Epidermal melanocyte (primary cell): ENCODE measurements around the gene RFPL2.
A peak's percentile ranks its signal among the peaks of the same experiment; 100 is the strongest.
"Not testable (repeated sequence)": the region's sequence is repeated elsewhere in the genome, so short reads cannot be mapped to it uniquely, and the experiment has no call there.

Experiments used
- DNase-seq: peaks from one replicate; pipeline ENCODE4 v3.0.0; 2011; ENCODE audit warnings: low spot score; ENCODE audit not compliant: insufficient read length

The RFPL2 gene

DNA sequence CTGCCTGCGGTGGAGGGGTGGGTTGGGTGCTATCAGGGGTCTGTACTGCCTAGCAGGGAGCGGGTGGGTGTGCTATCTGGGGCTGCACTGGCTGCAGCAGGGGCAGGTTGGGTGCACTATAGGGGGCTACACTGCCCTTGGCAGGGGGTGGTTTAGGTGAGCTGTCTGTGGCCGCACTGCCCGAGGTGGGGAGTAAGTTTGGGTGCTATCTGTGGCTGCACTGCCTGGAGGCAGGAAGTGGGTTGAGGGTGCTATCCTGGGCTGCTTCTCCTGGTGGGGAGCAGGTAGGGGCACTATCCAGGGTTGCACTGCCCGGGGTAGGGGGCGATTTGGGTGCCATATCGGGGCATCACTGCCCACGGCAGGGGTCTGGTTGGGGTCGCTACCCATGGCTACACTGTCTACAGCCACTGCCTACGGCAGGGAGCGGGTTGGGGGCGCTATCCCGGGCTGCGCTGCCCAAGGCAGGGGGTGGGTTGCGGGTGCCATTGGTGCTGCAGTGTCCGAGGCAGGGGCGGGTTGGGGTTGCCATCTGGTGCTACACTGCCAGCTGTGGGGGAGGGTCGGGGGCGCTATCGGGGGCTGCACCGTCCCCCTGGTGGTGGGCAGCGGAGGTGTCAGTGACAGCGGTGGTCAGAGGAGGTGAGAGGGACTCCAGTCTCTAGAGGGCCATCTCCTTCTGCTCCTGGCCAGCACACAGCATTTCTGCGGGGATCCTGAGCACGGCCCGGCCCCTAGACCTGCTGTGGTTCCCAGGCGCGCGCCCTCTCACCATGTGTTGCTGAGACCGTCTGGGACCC lies 1.3 kb upstream of the RFPL2 start:
- DNase-seq, result no peak

DNA sequence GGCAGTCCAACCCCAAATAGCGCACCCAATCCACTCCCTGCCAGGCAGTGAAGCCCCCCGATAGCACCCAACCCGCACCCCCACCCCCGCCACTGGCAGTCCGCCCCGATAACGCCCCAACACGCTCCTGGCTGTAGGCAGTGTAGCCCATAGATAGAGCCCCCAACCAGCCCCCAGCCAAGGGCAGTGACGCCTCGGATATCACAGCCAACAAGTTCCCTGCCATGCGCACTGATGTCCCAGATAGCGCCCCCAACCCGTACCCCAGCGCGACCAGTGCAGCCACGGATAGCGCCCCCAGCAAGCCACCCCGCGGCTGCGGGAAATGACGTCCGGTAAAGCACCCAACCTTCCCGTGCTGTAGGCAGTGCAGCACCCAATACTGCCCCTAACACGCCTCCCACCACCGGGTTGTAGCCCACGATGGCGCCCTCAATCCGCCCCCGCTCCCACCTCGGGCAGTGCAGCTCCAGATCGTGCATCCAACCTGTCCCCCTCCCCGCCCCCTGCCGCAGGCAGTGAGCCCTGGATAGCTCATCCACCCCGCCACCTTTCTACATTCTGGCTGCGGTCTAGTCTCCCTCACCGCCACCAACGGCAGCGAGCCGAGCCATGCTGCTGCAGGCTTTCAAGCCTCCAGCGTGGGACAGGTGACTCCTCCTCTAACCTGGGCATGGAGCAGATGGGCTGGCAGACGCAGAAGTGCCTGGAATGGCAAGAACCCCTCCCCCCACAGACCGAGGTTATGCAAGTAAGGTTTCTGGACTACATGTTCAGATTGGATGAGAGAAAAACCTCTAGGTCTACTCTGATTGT lies 625 bp downstream of the RFPL2 start:
- DNase-seq, result no peak

DNA sequence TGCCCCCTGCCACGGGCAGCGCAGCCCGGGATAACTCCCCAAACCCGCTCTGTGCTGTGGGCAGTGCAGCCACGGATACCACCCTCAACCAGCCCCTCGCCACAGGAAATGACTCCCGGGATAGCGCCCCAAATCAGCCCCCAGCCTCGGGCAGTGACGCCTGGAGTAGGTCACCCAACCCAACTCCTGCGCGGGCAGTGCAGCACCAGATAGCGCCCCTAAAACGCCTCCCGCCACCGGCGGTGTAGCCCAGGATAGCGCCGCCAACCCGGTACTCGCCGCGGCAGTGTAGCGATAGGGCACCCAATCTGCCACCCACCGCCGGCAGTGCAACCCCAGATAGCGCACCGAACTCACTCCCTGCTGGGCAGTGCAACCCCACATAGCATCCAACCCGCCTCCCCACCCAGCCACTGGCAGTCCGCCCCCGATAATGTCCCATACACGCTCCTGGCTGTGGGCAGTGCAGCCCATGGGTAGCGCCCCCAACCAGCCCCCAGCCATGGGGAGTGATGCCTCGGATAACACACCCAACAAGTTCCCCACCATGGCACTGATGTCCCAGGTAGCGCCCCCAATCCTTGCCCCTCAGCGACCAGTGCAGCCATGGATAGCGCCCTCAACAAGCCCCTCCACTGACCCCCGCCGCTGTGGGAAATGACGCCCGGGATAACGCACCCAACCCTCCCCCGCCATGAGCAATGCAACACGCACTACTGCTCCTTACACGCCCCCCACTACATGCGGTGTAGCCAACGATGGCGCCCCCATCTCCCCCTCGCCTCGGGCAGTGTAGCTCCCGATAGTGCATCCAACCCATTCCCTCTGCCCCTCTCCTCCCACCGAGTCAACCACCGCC lies 1.5 kb downstream of the RFPL2 start:
- DNase-seq, result no peak

DNA sequence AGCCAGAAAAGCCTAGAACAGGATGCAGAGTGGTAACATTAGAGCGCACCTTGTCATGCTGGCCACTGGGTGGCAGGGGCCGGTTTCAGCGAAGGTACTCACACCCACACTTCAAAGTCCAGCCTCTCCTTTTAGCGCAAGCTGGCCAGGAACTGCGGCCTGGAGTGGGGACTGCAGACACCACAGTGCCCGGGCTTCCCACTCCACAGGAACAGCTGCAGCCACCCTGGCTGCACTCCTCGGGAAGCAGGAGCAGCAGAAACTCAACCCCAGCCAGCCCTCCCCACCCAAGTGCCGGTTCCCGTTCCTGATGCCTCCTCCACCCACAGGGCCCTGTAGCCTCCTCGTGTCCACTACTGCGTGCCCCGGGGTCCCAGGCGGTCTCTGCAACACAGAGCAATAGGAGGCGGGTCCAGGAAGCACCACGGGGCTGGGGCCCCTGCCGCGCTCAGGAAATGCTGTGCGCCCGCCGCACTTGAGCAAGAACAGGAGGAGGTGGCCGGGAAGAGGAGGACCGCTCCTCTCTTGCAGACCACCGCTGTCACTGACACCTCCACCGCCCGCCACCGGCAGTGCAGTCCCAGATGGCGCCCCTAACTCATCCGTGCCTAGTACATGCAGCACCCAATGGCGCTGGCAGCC lies 2.2 kb downstream of the RFPL2 start:
- peak; percentile 45 for DNase-seq

DNA sequence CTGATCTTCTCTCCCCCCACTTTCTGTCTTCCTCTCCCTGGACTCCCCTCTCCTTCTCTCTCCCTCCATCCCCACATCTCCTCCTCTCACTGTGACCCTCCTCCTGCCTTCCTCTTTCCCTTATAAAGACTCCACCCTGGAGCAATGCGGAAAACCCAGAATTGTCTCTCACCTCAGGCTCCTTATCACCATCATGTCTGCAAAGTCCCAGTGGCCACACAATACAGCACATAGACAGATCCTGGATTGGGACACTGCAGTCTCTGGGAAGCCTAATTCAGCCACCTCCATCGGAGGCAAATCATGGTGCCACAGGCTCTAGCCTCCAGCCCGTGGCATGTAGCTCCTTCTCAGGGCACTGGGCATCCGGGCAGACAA lies 2.7 kb downstream of the RFPL2 start:
- DNase-seq, result no peak

DNA sequence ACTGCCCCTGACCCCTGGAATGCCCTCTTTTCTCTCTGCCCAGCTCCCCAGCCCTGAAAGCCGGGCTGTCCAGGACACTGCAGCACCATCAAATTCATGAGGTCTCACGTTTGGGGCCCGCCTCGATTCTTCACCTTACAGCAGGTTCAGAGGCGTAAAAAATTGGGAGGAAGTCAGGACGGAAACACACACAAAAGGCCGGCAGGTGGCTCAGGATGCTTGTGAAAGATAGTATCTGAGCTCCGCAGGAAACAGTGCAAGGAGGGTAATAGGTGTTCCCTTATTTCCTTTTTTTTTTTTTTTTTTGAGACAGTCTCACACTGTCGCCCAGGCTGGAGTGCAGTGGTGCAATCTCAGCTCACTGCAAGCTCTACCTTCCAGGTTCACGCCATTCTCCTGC lies 4.1 kb downstream of the RFPL2 start:
- no peak for DNase-seq

DNA sequence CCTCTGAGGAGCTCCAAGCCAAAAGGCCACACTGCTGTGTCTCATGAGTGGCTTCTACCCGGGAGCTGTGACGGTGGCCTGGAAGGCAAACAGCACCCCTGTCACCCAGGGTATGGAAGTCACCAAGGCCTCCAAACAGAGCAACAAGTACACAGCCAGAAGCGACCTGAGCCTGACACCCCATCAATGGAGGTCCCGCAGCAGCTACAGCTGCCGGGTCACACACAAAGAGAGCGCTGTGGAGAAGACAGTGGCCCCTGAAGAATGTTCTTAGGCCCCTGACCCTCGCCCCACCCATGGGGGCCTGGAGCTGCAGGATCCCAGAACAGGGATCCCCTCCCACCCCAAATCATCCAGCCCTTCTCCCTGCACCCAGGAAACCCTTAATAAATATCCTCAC lies 4.9 kb downstream of the RFPL2 start:
- no peak for DNase-seq

DNA sequence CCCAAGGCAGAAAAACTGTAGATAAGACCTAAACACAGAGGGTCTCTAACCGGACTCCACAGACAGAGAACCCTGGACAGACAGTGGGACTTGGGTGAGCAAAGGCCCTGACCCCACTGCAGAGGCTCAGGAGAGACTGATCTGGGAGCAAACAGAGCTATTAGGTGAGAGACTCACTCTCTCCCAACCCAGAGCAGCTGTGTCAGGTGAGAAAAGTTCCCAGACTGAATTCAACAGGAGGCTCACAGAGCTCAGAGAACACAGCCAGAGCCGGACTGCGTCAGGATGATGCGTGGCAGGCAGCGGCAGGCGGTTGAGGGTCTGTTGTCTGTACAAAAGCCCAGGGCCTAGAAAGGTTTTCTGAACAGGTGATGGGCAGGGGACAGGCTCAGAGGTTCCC lies 5.5 kb downstream of the RFPL2 start:
- DNase-seq, result no peak

DNA sequence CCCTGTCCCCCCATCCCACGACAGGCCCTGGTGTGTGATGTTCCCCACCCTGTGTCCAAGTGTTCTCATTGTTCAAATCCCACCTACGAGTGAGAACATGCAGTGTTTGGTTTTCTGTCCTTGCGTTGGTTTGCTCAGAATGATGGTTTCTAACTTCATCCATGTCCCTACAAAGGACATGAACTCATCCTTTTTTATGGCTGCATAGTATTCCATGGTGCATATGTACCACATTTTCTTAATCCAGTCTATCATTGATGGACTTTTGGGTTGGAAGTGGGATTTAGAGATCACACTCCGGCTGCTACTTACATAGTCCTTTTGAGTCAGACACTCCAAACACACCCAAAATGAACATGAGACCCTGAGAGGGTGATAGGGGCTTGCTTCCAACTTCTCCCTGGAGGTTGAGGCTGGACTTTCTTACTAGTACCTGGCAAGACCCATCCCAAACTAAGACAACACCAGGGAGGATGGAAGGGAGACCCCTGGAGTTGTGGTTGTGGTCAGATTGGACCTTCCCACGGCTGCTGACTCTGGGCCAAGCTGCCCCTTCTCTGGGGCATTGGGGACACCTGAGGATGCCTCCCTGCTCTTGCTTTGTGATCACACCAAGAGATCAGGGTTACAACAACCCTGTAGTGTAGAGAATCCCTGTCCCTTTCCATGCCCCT lies 7.2 kb downstream of the RFPL2 start:
- DNase-seq, result not testable (repeated sequence)

DNA sequence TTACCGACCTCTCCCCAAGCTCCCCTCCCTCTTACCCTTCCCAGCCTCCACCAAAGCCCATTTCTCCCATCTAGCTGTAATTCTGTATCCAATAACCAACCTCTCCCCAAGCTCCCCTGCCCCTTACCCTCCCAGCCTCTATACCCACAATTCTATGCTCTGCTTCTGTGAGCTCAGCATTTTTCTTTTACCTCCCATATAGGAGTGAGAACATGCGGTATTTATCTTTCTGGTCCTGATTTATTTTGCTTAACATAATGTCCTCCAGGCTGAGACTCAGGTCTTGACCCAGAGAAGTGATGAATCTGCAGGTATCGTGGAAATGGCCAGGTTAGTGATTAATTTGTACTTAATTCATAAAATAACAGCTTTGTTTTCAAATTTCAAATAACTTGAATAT lies 9.0 kb downstream of the RFPL2 start:
- not testable (repeated sequence) for DNase-seq

DNA sequence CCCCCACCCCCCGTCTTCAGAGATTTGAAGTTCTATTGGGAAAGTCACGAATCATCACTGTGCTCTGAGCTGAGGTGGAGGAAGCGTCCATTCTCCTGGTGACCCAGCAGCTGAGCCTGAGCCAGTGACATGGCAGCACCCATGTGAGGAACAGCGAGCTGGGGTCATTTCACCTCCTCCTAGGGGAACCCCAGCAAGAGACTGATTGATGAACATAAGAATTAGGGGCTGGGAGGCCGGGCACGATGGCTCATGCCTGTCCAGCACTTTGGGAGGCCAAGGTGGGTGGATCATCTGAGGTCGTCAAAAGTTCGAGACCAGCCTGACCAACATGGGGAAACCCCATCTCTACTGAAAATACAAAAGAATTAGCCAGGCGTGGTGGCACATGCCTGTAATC lies 11.5 kb downstream of the RFPL2 start:
- not testable (repeated sequence) for DNase-seq

DNA sequence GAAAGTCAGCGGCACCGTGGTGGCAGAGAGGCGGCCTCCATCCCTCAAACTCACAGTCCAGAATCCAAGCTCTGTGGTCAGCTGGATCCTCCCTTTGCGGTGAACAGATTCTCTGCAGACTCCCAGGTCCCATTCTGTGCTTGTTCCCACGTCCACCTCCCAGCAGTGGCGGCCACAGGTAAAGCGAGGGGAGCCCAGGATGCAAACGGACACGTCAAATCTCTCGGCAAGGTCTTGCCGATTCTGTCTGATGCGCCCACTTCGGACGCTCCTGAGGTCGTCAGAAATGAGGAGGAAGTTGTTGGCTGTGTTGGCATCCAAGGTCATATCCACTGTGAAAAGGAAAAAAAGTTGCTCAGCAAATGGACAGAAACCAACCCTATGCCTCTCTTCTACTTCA lies 13.9 kb downstream of the RFPL2 start:
- DNase-seq, result not testable (repeated sequence)

DNA sequence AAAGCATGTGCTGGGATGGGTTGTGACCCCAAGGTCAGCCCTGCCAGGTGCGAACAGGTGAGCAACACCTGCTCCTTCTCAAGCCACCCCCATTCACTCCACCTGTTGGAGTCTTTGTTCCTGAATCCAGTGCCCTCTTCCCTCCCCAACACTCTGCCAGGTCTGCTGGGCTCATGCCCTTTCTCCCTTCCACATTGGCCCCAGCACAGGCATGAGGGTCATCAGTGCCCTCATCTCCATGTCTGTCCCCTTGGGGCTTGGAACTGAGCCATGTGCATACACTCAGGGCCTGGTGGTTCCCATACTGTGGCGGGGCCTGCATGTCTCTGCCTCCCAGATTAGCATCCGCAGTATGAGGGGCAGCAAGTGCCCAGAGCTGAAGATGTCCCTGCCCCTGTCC lies 19.1 kb downstream of the RFPL2 start:
- no peak for DNase-seq

DNA sequence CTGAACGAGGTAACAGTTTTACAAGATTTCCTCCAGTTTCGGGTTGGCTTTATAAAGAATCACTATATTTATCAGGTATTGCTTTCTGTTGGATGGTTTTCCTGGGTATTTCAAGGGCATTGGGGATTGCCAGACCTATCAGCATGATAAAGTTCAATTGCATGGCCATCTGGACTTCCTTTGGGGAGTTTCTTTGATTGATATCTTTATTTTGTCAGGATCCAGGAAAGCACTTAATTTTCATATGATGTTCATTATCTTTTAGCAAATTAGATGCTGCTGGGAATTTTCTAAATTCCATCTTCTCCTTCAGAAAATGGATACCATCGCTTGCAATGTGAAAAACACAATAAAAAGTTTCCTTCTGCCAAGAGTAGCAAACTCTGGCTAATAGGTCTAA lies 21.2 kb downstream of the RFPL2 start:
- DNase-seq, result no peak

DNA sequence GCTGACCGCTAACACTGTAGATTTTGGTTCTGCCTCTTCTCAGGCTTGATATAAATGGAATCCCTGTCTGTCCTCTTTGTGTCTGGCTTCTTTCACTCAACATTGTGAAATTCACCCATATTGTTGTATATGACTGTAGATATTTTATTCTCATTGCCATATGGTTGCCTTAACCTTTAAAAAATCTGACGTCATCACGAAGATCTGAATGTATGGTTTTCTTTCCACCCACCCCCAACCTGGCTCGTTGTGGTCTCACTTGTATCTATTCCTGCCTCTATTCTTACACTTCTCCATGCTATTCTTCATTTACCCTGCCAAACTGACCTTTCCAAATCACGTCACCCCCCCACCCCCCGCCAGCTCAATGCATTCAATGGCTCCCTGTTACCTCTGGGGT lies 23.8 kb downstream of the RFPL2 start:
- no peak for DNase-seq

DNA sequence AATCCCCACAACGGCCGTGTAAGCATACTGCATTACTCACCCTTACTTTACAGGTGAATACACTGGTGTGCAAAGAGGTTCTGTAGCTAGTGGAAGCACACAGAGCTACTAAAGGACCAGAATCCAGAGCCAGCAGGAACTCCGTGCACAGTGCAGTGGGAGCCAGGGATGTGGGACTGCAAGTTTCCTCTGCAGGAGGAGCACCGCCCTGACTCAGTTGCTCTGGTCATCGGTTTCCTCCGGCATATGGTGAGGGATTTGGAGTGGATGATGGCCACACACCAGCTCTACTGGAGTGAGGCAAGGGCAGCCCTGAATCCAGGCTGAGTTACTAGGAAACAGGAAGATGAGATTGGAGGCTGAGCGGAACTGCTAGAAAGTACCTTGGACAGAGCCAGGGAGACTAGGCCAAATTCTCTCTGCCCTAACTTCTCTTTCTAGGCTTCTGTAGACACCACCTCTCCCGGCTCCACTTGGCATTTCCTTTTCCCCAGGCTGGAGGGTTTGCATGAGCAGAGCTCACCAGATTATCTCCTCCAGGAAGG lies 27.6 kb downstream of the RFPL2 start:
- no peak for DNase-seq

DNA sequence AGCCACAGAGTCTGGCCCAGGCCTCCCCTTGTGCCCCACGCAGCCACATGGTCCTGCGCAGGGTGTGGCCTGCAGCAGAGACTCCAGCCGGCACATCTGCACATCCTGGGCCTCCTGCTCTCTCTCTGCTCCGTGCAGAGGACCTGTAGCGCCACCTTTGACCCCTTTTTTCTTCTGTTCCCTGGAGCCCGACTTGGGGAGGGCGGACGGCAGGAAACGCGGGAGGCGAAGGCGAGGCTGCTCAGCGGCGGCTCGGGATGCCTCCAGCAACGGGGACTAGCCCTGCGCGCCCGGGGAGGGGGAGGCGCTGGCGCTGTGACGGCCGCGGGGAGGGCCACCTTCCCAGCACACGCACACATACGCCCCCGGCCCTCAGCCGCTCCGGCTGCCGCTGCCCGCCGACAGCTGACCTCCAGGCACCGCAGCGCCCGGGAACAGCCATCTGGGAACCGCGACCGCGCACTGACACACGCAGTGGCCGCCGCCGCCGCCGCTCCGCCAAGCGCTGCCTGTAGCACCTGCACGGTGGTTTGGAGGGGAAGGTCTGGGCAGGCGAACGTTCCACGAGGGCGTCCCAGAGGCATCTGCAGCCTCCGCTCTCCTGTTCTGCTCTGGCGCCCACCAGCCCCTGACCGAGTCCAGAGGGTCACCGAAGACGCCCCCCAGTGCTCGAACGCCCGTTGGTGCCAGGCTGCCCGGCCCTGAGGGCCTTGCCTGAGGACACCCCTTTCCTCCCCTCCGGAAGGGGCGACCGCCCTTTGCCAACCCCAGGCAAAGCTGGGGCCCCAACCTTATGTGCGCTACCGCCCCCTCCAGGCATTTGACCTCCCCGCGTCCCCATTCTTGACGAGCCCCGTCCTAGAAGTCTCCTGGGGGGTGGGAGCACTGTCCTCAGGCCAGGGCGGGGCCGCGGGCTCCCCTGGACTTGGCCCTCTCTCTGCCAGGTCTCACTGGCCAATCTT lies 28.9 kb downstream of the RFPL2 start:
- no peak for DNase-seq

DNA sequence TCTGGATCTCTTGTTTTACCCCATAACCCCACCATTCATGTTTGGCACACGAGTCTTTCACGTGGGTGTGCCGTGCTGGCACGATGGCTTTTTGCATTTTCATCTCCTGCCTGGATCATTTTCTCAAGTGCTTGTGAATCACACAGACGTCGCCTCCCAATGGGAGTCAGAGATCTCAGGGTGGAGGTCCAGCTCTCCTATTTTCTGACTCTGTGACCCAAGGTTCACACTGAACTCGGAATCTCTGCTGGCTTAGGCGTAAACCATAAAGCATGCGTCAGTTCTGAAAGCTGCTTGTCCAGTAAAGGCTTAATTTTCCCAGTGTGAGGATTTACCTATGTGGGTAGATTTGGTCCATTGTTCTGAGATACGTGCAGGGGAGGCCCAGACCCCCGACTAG lies 29.8 kb downstream of the RFPL2 start:
- no peak for DNase-seq

DNA sequence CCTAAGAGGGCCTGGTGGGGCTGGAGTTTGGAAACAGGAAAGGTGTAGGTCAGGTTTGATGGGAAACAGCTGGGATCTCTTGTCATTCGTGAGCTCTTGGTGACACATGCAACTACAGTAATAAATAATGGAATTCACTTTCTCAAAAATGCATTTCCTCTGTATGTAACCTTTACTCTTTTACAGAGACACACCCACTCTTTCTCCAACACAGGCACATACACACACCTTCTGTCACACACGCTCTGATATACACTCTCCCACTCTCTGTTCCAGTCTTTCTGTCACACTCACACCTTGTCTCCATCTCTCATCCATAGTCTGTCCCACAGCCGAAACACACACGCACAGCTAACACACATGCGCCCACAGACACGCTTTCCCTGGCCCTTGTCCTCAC lies 39.2 kb downstream of the RFPL2 start:
- no peak for DNase-seq
